ENCODE measurements around the gene CDH4.

- TF ChIP-seq CTCF (IDR thresholded peaks at IDR 0.05) (no peak), POLR2A (IDR thresholded peaks at IDR 0.05) (no peak), POLR2AphosphoS5 (IDR thresholded peaks at IDR 0.05) (no peak)
These were observed 699.9 kb downstream of the CDH4 start for GRCh38 chr20:61951695-61952533.

All from prostate gland (tissue), 2 donors.